ENCODE results near the gene FOSL1.

GRCh38 chr11:65868907-65869306 is 31.3 kb downstream of the FOSL1 start:
- TF ChIP-seq, protein P1, sequence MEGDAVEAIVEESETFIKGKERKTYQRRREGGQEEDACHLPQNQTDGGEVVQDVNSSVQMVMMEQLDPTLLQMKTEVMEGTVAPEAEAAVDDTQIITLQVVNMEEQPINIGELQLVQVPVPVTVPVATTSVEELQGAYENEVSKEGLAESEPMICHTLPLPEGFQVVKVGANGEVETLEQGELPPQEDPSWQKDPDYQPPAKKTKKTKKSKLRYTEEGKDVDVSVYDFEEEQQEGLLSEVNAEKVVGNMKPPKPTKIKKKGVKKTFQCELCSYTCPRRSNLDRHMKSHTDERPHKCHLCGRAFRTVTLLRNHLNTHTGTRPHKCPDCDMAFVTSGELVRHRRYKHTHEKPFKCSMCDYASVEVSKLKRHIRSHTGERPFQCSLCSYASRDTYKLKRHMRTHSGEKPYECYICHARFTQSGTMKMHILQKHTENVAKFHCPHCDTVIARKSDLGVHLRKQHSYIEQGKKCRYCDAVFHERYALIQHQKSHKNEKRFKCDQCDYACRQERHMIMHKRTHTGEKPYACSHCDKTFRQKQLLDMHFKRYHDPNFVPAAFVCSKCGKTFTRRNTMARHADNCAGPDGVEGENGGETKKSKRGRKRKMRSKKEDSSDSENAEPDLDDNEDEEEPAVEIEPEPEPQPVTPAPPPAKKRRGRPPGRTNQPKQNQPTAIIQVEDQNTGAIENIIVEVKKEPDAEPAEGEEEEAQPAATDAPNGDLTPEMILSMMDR (conservative IDR thresholded peaks at IDR 0.05) = no peak
- no peak for TF ChIP-seq EZH2 (IDR thresholded peaks at IDR 0.05; ENCODE audit: low read depth)
